Loucy (cell line): Measurements from ENCODE around the gene DCHS2.

Experiments
- H2AFZ ChIP-seq: fragments of 200-600 bp; sonication (generic); 2 replicates; pipeline ENCODE4 v1.6.0; 2016; ENCODE audit warnings: antibody characterized with exemption, mild to moderate bottlenecking, low read length, moderate library complexity
- H3F3A ChIP-seq: fragments of 200-600 bp; 2 replicates; pipeline ENCODE4 v1.6.0; 2016; ENCODE audit warnings: antibody characterized with exemption, low read depth, mild to moderate bottlenecking
- H3K27me3 ChIP-seq: fragments of 200-600 bp; sonication (generic); 2 replicates; pipeline ENCODE4 v1.6.1; 2014; ENCODE audit warnings: low read length, mild to moderate bottlenecking; ENCODE audit not compliant: insufficient read depth, poor library complexity, severe bottlenecking
- H3K36me3 ChIP-seq: fragments of 200-600 bp; sonication (generic); 2 replicates; pipeline ENCODE4 v1.6.1; 2016; ENCODE audit warnings: low read length; ENCODE audit not compliant: insufficient read depth
- H3K4me1 ChIP-seq: fragments of 200-600 bp; sonication (generic); 2 replicates; pipeline ENCODE4 v1.5.1; 2014; ENCODE audit warnings: low read length, mild to moderate bottlenecking; ENCODE audit not compliant: insufficient read depth, poor library complexity, severe bottlenecking
- H3K4me2 ChIP-seq: fragments of 200-600 bp; sonication (generic); 2 replicates; pipeline ENCODE4 v1.6.0; 2014; ENCODE audit warnings: antibody characterized with exemption, low read length, low read depth, mild to moderate bottlenecking; ENCODE audit not compliant: poor library complexity, severe bottlenecking
- H3K4me3 ChIP-seq: fragments of 200-600 bp; sonication (generic); 2 replicates; pipeline ENCODE4 v1.5.1; 2014; ENCODE audit warnings: low read length, mild to moderate bottlenecking, mixed read lengths; ENCODE audit not compliant: poor library complexity, severe bottlenecking
- H3K79me2 ChIP-seq: fragments of 200-600 bp; sonication (generic); 2 replicates; pipeline ENCODE4 v1.6.1; 2014; ENCODE audit warnings: low read length; ENCODE audit not compliant: insufficient read depth
- H3K9ac ChIP-seq: fragments of 200-600 bp; sonication (generic); 2 replicates; pipeline ENCODE4 v1.6.0; 2014; ENCODE audit warnings: mild to moderate bottlenecking, low read depth, low read length, moderate library complexity; ENCODE audit not compliant: poor library complexity, severe bottlenecking
- H3K9me2 ChIP-seq: fragments of 200-600 bp; sonication (generic); replicated peaks from 2 replicates; pipeline ENCODE4 v1.6.1; 2016; ENCODE audit warnings: low read depth, low read length, mixed read lengths
- H3K9me3 ChIP-seq: fragments of 200-600 bp; sonication (generic); 2 replicates; pipeline ENCODE4 v1.6.1; 2014; ENCODE audit warnings: mild to moderate bottlenecking, antibody characterized with exemption, low read length, low read depth; ENCODE audit not compliant: insufficient read depth
- H4K20me1 ChIP-seq: fragments of 200-600 bp; sonication (generic); 2 replicates; pipeline ENCODE4 v1.6.0; 2014; ENCODE audit warnings: antibody characterized with exemption, low read length, mild to moderate bottlenecking; ENCODE audit not compliant: insufficient read depth, poor library complexity, severe bottlenecking
- CTCF ChIP-seq: fragments of 200-600 bp; sonication (generic); conservative IDR thresholded peaks from 2 replicates; pipeline ENCODE4 v1.5.1; 2014; ENCODE audit warnings: mild to moderate bottlenecking, antibody characterized with exemption, low read length
- EZH2phosphoT487 ChIP-seq: fragments of 200-600 bp; IDR thresholded peaks from 2 replicates; pipeline ENCODE4 v1.6.1; 2018; ENCODE audit warnings: antibody characterized with exemption, mild to moderate bottlenecking, moderate library complexity, borderline replicate concordance

DCHS2 gene

GRCh38 chr4:154305616-154306015 lies 186.0 kb downstream of the DCHS2 start:
- Histone ChIP-seq H3K9me2 (no peaks in the 10 kb centered on the region), H2AFZ (no peak overlapping the region), H4K20me1 (no peaks in the 10 kb centered on the region), H3K9me3 (no peaks in the 10 kb centered on the region), H3F3A (no peaks in the 10 kb centered on the region), H3K79me2 (no peaks in the 10 kb centered on the region), H3K27me3 (no peaks in the 10 kb centered on the region), H3K4me2 (no peak overlapping the region), H3K4me3 (no peak overlapping the region), H3K9ac (no peak overlapping the region), H3K36me3 (no peaks in the 10 kb centered on the region), H3K4me1 (no peaks in the 10 kb centered on the region)
- TF ChIP-seq CTCF (no peak), EZH2phosphoT487 (no peak)

- TF ChIP-seq EZH2phosphoT487 = no peak
- no peak for TF ChIP-seq CTCF
- Histone ChIP-seq H3K9ac (no peak overlapping the region), H3K9me3 (no peaks in the 10 kb centered on the region), H4K20me1 (no peaks in the 10 kb centered on the region), H3K36me3 (no peaks in the 10 kb centered on the region), H3K4me2 (no peak overlapping the region), H3F3A (no peaks in the 10 kb centered on the region), H2AFZ (no peak overlapping the region), H3K4me3 (no peak overlapping the region), H3K4me1 (no peaks in the 10 kb centered on the region), H3K79me2 (no peaks in the 10 kb centered on the region), H3K27me3 (no peaks in the 10 kb centered on the region), H3K9me2 (no peaks in the 10 kb centered on the region)
Measured at GRCh38 chr4:154304679-154305078, 186.9 kb downstream of the DCHS2 start.

DNA sequence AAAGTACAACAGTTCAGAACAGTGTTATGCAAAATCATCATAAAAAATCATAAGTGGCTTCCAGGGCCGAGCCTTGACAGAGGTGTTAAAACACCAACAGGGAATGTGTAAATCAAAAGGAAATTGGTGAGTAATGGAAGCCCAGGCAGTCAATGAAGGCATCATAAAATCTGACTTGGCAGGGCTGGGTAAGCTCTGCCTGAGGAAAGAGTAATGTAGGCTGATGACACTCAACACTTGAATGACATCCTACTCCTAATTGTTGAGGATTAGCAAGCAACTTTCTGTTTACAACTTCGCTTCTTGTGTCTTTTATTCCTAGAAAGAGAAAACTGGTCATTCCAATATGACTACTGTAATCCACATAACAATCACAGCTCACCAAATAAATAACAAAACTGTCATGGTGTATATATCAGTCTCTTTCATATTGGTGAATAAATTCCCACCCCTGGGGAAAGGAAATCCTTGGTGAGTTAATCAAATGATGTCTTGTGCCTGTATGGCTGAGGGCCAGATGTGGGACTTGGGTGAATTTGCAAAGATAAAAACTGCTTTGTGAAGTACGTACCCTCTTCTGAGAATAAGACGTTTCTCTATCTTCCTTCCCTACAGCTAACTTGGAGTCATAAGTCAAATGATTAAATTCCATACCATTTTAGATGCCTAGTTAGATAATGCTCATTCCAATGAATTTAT lies 196.8 kb downstream of the DCHS2 start:
- Histone ChIP-seq H3K27me3 (no peaks in the 10 kb centered on the region), H2AFZ (no peak overlapping the region), H3K4me1 (no peaks in the 10 kb centered on the region), H3K36me3 (no peaks in the 10 kb centered on the region), H3K4me3 (no peak overlapping the region), H3K9me3 (no peaks in the 10 kb centered on the region), H3F3A (no peaks in the 10 kb centered on the region), H3K9ac (no peak overlapping the region), H3K9me2 (no peaks in the 10 kb centered on the region), H3K79me2 (no peaks in the 10 kb centered on the region), H4K20me1 (no peaks in the 10 kb centered on the region), H3K4me2 (no peak overlapping the region)
- TF ChIP-seq CTCF = no peak
- no peak for TF ChIP-seq EZH2phosphoT487
